NT2/D1 (cell line): ENCODE measurements around the gene BEST2.

Experiments
- YY1 ChIP-seq: IDR thresholded peaks from 2 replicates; pipeline ENCODE4 v1.6.1; 2011; ENCODE audit not compliant: insufficient read length, insufficient read depth
- ZNF274 ChIP-seq: IDR thresholded peaks from 2 replicates; pipeline ENCODE4 v1.6.1; 2011; ENCODE audit warnings: mild to moderate bottlenecking, low read depth, low read length

DNA sequence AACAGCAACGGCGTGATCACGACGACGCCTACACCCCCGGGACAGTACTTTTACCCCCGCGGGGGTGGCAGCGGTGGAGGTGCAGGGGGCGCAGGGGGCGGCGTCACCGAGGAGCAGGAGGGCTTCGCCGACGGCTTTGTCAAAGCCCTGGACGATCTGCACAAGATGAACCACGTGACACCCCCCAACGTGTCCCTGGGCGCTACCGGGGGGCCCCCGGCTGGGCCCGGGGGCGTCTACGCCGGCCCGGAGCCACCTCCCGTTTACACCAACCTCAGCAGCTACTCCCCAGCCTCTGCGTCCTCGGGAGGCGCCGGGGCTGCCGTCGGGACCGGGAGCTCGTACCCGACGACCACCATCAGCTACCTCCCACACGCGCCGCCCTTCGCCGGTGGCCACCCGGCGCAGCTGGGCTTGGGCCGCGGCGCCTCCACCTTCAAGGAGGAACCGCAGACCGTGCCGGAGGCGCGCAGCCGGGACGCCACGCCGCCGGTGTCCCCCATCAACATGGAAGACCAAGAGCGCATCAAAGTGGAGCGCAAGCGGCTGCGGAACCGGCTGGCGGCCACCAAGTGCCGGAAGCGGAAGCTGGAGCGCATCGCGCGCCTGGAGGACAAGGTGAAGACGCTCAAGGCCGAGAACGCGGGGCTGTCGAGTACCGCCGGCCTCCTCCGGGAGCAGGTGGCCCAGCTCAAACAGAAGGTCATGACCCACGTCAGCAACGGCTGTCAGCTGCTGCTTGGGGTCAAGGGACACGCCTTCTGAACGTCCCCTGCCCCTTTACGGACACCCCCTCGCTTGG, 40.7 kb downstream of the BEST2 start:
- TF ChIP-seq YY1 (no peak), ZNF274 (no peak)
